ENCODE results near the gene UROC1.

DNA sequence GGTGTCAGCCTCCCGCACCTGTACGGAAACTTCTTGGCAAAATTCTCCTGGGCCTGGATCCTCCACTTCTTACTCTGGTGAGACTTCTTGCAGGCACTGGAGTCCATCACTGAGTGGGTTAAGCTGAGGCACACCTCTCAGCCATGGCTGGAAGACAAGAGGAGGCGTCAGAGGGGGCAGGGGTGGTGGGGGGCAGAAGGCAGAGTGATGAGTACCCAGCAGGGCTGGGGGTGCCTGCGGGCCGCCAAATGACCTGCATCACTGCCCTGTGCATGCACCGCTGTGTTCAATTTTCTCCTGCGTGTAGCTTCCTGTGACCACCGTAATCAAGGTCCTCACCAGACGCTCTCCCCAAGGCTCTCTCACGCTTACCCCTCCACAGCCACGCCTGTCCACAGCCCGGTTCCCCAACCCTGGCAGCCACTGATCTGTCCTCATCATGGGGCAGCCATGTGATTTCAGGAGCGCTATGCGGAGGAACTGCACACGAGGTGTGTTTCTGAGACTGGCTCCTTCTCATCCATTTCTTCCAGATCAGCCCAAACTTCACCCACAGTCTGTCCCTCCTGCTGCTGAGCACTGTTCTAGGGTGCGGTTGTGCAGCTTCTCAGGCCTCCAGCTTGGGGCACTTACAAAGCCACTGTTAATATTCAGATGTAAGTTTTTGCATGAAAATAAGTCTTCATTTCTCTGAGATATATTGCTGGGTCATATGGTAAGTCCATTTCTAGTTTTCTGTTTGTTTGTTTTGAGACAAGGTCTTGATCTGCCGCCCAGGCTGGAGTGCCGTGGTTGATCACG is 35.9 kb upstream of the UROC1 start:
- TF ChIP-seq, protein P1, sequence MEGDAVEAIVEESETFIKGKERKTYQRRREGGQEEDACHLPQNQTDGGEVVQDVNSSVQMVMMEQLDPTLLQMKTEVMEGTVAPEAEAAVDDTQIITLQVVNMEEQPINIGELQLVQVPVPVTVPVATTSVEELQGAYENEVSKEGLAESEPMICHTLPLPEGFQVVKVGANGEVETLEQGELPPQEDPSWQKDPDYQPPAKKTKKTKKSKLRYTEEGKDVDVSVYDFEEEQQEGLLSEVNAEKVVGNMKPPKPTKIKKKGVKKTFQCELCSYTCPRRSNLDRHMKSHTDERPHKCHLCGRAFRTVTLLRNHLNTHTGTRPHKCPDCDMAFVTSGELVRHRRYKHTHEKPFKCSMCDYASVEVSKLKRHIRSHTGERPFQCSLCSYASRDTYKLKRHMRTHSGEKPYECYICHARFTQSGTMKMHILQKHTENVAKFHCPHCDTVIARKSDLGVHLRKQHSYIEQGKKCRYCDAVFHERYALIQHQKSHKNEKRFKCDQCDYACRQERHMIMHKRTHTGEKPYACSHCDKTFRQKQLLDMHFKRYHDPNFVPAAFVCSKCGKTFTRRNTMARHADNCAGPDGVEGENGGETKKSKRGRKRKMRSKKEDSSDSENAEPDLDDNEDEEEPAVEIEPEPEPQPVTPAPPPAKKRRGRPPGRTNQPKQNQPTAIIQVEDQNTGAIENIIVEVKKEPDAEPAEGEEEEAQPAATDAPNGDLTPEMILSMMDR (CRISPR knock-in tag; IDR thresholded peaks at IDR 0.05), result no peak
- TF ChIP-seq, protein P2, sequence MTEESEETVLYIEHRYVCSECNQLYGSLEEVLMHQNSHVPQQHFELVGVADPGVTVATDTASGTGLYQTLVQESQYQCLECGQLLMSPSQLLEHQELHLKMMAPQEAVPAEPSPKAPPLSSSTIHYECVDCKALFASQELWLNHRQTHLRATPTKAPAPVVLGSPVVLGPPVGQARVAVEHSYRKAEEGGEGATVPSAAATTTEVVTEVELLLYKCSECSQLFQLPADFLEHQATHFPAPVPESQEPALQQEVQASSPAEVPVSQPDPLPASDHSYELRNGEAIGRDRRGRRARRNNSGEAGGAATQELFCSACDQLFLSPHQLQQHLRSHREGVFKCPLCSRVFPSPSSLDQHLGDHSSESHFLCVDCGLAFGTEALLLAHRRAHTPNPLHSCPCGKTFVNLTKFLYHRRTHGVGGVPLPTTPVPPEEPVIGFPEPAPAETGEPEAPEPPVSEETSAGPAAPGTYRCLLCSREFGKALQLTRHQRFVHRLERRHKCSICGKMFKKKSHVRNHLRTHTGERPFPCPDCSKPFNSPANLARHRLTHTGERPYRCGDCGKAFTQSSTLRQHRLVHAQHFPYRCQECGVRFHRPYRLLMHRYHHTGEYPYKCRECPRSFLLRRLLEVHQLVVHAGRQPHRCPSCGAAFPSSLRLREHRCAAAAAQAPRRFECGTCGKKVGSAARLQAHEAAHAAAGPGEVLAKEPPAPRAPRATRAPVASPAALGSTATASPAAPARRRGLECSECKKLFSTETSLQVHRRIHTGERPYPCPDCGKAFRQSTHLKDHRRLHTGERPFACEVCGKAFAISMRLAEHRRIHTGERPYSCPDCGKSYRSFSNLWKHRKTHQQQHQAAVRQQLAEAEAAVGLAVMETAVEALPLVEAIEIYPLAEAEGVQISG (CRISPR knock-in tag; IDR thresholded peaks at IDR 0.05), result no peak
- TF ChIP-seq POLR2AphosphoS5 (IDR thresholded peaks at IDR 0.05; ENCODE audit: low read depth, low read length) (no peak), ELF1 (CRISPR knock-in tag; IDR thresholded peaks at IDR 0.05) (no peak), SRSF9 (IDR thresholded peaks at IDR 0.05; ENCODE audit: borderline replicate concordance, insufficient read depth, low read depth, low read length, poor library complexity, severe bottlenecking) (no peak), ADNP (CRISPR knock-in tag; IDR thresholded peaks at IDR 0.05) (no peak)
